ENCODE results near the gene SLC9A5.

SLC9A5 gene

DNA sequence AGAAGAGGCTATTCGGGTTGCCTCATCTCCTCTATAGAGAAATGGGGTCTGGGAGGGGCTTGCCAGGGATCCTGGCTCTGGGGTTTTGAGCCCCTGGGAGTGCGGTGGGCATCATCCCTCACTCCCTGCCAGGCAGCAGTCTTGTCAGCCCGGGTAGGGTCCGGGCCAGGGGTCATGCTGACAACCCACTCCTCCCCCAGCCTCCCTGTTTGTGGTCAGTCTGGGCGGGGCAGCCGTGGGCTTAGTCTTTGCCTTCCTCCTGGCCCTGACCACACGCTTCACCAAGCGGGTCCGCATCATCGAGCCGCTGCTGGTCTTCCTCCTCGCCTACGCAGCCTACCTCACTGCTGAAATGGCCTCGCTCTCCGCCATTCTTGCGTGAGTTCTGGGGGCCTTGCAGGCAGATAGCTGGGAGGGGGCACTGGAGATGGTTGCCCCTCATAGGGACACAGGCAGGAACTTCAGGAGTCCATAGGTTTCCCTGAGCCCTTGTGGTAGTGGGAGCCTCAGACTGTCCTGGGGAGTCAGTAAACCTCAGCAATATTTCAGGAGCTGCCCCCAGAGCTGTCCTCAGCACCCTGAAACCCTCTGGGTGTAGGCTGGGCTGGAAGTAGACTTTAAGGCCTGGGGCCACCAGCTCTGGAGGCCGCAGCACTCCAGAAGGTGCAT, 6.9 kb downstream of the SLC9A5 start:
- no peak for DNase-seq (ENCODE audit: low read depth, low spot score)

DNA sequence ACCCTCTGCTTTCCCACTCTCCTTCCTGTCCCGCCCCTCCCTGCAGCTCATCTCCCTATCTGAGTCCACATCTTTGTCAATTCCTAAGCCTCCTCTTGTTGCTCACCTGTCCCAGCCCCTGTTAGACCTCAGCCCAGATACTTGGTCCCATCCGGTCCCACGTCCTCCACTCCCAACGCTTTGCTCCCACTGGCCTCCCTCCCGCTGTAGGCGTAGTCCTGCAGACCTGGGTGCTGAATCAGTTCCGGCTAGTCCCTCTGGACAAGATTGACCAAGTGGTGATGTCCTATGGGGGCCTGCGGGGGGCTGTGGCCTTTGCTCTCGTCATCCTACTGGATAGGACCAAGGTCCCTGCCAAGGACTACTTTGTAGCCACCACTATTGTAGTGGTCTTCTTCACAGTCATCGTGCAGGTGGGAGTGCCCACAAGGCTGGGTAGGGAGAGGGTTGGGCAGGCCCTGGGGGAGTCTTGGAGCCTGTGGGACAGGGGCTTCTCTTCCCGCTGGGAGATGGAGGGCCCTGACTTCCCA, 8.0 kb downstream of the SLC9A5 start:
- no peak for DNase-seq (ENCODE audit: low read depth, low spot score)

DNA sequence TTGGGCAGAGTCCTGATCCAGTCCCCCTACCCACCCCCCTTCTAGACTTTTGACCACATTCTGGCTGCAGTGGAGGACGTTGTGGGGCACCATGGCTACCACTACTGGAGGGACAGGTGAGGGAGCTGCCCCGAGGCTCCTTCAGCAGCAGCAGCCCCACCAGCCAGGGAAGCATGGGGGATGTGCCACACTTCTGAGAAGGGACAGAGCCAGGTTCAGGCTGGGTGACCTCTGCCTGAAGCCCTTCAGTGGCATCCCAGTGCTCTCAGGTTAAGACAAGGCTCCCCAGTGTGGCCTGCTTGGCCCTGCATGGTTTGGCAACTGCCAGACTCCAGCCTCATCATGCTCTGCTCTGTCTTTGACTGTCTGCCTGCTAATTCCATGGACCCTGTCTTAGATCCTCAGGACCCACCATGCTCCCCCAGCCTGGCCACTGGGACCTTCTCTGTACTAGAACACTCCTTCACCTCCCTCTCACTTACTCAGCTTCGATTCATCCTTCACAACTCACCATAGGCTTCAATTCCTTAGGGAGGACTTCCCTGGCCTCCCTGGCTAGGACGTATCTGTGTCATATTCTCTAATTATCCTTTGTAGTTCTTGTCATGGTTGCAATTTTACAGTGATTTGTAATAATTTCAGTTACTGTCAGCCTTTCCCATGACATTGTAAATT, 8.8 kb downstream of the SLC9A5 start:
- DNase-seq (ENCODE audit: low read depth, low spot score) = no peak

DNA sequence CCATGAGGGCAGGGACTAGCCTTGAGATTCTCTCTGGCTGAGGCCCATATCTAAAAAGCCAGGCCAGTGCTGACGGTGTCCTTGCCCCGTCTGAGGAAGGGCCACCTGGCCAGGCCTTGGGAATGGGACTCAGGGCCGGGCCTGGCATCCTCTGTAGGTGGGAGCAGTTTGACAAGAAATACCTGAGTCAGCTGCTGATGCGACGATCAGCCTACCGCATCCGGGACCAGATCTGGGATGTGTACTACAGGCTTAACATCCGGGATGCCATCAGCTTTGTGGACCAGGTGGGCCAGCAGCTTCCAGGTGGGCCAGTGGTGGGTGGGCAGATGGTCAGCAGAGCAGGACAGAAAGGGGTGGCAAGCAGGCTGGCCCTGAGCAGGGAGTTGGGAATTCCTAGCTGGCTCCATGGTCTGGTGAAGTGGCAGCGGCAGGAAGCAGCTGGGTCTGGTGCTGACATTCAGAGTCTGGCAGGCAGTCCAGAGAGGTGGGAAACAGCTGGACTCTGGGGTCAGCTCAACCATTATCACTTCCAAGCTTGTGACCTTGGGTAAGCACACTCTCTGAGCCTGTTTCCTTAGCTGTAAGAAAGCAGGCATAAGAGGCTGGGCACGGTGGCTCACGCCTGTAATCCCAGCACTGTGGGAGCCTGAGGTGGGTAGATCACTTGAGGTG, 9.5 kb downstream of the SLC9A5 start:
- no peak for DNase-seq (ENCODE audit: low read depth, low spot score)

DNA sequence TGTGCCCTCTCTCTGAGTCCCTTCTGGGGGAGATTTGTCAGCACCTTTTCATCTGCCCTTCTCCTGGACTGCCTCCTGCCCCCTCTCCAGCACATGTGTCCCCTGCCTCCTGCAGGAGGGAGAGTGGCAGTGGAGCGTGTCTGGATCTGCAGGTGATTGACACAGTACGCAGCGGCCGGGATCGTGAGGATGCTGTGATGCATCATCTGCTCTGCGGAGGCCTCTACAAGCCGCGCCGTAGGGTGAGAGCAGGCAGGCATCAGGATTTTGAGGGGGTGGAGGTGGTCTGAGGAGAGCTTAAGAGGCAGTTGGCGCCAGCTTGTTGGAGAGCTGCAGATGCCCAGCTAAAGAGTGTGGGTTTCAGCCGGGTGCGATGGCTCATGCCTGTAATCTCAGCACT, 10.9 kb downstream of the SLC9A5 start:
- DNase-seq (ENCODE audit: low read depth, low spot score) = no peak

DNA sequence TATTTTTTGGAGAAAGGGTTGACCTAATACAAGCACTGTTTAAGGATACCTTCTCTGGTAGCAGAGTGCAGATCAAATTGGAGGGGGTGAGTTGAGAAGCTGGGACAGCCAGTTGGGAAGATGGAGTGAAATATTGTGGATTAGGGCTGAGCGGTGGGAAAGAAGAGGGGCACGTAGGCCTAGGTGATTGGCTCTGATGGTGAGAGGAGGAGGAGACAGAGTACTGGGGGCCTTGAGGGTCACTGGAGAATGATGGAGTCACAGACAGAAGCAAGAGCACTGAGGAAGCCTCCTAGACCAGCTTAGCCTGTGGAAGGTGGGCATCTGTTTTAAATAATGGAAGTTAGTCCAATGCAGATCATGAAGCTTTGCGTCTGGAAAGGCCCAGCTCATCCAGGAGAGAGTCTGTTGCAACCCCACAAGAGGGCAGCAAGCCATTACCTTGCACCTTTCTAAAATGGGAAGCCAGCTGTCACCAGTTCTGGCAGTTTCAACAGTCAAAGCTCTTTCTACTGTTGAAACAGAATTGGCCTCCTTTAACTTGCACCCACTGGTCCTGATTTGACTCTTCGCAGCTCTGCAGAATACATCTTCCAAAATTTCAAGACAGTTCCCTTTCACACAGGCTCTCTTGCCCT, 11.8 kb downstream of the SLC9A5 start:
- DNase-seq (ENCODE audit: low read depth, low spot score) = no peak

DNA sequence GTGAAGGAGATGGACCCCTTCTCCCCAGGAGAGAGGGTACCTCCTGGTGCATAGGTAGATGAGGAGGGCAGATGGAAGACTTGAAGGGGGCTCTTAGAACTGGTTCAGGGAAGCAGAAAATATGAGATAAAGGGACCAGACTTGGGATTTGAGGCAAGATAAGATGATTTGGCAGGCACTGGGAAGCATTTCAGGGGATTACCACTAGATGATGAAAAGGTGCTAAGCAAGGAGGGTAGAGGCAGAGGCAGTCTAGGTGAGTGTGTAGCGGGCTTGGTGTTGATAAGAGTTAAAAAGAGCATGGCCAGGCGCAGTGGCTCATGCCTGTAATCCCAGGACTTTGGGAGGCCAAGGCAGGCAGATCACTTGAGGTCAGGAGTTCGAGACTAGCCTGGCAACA, 14.4 kb downstream of the SLC9A5 start:
- DNase-seq (ENCODE audit: low read depth, low spot score) = no peak

DNA sequence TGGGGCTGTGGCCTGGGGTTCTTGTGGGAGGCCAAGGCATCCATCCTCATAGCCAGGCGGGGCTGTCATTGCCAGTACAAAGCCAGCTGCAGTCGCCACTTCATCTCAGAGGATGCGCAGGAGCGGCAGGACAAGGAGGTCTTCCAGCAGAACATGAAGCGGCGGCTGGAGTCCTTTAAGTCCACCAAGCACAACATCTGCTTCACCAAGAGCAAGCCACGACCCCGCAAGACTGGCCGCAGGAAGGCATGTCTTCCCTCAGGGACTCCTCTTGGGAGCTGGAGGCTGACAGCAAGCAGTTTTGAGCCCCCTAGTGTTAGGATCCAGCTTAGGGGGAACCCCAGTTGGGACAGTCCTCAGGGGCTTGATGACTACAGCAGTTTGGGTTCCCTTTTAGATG, 15.5 kb downstream of the SLC9A5 start:
- no peak for DNase-seq (ENCODE audit: low read depth, low spot score)

DNA sequence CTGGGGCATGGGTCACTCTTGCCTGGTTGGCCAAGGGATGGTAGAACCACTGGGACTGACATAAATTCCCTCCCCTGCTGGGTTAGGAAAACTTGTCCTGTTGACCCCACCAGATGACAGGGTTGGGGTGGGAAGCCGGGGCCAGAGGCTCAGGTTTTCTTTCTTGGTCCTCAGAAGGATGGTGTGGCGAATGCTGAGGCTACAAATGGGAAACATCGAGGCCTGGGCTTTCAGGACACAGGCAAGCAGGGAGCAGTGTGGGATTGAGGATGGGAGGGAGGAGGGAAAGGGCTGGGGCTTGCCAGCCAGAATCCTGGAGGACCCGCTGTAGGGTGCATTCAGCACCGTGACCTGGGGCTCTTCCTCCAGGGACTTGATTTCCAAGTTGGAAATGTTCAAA, 16.1 kb downstream of the SLC9A5 start:
- no peak for DNase-seq (ENCODE audit: low read depth, low spot score)

DNA sequence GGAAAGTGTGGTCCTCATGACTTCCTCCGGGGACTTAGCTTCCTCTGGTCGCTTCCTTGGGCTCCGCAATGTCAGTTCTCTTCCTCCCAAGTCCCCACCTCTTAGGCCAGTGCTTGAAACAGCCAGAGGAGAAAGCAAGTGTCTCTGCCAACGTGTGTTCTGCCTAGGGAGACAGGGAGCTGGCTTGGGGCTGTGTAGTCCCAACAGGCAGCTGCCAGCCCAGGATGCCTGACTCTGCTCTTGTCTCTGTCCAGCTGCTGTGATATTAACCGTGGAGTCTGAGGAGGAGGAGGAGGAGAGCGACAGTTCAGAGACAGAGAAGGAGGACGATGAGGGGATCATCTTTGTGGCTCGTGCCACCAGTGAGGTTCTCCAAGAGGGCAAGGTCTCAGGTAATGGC, 17.1 kb downstream of the SLC9A5 start:
- no peak for DNase-seq (ENCODE audit: low read depth, low spot score)

DNA sequence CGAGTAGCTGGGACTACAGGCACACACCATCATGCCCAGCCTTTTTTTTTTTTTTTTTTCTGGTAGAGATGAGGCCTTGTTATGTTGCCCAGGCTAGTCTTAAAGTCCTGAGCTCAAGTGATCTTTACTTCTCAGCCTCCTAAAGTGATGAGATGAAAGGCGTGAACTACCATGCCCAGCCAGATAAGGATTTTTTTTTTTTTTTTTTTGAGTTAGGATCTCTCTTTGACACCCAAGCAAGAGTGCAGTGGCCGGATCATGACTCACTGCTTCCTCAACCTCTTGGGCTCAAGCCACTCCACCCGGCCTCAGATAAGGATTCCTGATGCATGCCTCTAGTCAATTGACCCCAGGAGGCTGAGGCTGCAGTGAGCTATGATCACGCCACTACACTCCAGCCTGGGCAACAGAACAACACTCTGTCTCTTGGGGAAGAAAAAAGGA, 19.4 kb downstream of the SLC9A5 start:
- DNase-seq (ENCODE audit: low read depth, low spot score) = no peak

DNA sequence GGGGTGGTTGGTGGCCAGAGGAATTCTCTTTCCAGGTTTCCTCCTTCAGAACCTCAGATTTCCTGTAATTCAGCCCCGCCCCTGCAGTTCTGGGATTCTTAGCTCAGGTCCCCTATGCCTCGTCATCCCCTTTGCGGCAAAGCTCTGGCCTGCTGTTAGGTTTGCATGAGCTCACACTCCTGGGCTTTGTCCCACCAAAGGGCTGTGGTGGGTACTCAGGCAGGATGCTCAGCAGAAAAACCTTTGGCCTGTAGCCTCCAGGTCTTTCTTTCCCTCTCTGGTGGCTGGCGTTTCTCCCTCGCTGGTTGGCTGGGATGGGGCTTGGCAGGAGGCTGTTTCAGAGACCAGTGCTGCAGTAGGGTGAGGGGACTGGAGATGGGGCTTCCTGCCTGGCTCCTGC, 21.0 kb downstream of the SLC9A5 start:
- no peak for DNase-seq (ENCODE audit: low read depth, low spot score)

DNA sequence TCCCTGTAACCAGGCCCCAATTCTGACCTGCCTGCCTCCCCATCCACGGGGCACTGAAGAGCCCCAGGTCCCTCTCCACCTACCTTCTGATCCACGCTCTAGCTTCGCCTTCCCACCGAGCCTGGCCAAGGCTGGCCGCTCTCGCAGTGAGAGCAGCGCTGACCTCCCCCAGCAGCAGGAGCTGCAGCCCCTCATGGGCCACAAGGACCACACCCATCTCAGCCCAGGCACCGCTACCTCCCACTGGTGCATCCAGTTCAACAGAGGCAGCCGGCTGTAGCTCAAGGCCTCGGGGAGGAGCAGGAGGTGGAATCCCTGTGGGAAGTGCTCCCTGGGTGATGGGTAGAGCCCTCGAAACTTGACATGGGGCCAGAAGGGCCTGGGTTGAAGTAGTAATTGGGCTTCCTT, 22.2 kb downstream of the SLC9A5 start:
- DNase-seq (ENCODE audit: low read depth, low spot score) = no peak

DNA sequence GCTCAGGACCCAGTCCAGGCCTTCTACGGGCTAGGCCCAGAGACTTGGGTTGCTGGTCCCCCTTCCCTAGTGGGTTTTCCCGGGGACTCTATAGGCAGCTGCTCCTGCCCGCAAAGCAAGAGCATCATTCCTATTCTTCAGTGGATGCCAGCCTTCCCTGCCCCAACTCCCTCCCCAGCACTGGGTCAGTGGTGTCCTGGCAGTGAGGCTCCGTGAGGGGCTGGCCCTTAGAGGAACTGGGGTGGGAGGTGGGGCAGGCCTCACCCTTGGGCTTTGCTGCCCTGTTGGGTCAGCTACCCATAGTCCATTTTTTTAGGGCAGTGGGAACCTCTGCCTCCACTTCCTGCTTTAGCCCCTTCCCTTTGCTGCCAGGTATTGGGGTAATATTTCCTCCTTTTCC, 22.7 kb downstream of the SLC9A5 start:
- no peak for DNase-seq (ENCODE audit: low read depth, low spot score)

DNA sequence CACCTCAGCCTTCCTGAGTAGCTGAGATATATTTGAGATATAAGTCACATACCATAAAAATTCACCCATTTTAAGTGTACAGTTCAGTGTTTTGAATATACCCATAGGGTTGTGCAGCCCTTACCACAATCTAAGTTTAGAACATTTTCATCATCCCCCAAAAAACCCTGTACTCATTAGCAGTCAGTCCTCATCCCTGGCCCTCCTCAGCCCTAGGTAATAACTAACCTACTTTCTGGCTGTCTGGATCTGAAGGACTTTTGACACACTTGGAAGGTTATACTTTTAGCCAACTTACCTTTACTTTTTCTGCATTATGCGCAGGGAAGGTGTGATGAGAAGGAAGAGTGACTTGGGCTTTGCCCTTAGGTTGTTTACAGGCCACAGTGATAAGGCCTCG, 26.5 kb downstream of the SLC9A5 start:
- no peak for DNase-seq (ENCODE audit: low read depth, low spot score)

DNA sequence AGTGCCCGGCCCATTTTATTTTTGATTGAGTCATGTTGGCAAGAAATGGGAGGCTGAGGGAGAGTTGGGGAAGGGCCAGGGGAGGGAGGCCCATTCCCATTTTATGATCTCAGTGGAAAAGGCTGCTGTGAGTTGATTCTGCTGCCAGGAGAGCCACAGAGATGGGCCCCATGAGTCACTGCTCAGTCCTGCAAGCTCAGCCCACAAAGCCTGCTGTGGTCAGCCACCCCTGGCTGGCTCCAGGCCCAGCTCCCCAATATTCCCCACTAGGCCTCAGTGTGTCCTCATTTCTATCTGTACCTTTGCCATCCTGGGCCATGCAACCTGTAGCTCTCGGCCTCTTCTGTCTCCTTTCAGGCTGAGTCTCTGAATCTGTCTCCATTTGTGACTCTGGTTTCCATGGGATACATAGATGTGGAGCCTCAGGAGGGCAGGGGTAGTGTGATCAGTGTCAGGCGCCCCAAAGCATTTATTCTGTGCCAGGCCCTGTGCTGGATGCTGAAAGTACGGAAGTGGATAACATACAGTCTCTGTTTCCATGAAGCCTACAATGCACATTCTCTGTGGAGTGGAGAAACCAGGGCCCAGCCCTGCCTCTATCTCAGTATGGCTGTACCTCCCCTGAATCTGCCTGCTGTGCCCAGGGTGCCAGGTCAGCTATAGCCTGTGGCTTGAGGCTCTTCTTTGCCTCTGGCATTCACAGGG, 28.7 kb downstream of the SLC9A5 start:
- DNase-seq (ENCODE audit: low read depth, low spot score) = peak; percentile 85

DNA sequence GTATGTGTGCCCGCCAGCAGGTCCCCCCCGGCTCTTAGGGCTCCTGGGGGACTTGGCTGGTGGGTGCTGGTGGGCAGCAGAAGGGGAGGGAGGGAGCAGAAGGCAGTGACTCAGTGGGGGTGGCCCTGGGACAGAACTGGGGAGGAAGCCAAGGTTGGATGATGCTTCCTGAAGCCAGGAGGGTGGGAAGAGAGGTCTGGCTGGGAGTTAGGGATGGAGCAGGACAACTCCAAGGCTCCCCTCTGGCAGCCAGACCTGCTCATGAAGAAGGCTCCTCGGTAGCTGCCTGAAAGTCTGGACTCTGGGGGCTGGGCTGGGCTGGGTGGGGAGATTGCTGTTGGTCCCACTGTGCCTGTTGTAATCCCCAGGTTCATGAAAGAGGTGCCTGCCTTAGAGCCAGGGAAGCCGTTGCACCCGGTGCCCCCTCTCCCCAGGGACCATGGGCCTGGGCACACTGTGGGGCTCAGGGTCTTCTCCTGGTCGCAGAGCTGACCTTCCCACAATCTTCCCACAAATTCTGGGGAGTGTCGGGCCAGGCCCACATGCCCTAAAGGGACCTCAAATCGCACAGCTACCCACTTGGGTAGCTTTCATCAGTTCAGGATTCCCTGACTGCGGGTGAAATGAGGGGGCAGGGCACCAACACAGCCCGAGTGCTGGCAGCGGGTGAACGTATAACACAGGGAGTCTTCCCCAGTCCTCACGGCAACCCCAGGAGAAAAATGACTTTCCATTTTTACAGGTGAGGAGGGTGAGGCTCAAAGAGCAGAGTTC, 29.4 kb downstream of the SLC9A5 start:
- no peak for DNase-seq (ENCODE audit: low read depth, low spot score)

DNA sequence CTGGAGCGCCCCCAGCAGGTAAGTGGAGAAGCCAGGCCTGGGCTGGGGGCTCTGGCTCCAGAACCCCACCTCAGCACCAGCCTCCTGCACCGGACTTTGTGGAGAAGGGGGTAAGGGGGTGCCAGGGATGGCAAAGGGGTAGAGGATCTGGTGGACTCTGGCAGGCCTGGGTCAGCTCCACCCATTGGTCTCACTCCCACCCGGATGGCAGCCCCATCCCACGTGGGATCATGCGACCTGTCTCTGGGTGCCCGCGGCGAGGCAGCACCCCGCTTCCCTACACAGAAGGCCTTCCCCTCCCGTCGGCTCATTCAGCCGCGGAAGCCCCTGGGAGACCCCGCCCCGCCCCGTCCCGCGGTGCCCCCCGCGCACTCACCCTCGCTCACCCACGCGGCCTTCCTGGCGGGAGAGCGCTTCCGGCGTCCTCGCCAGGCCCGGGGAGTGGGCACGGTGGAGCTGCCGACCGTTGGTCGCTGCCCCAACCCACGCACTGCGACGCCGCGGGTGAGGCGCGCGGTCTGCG, 30.1 kb downstream of the SLC9A5 start:
- DNase-seq (ENCODE audit: low read depth, low spot score) = no peak

DNA sequence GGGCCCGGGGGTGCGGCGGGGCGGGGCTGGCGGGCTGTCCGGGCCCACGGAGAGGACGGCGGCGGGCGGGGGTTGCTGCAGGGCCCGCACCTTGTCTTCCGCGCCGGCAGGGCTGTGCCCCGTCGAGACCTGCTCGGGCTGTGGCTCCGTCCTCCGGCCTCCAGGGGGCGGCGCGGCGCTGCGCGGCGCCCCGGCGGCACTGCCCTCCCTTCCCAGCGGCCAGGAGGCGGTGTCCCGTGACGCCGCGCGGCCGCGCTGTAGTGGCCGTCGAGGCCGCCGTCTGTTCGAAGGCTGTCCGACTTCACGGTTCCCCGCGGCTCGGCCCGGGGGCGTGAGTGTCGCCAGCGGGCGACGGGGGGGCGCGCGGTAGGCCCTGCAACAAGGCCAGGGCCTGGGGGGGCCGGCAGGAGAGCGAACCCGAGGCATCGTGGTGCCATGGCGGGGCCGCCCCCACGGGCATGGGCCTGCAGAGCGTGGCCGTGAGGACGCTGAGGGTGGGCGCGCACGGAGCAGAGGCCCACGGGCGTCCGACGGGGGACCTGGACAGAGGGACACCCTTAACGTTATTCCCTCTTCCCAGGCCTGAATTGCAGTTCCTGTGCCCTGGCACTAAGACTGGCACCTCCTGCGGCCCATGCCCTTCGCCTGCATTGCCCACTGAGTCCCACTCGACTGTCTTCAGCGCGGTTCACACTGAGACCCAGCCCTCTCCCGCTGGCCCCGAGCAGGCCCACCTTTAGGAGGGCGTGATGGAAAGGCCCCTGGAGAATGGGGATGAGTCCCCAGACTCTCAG, 30.7 kb downstream of the SLC9A5 start, which contains the start of gene PLEKHG4:
Gene PLEKHG4 (plus strand): TSS at position 237 of the 794 bp plus-strand sequence. CDS start 513 bp downstream, at position 750.
- DNase-seq (ENCODE audit: low read depth, low spot score) = no peak

Measured in brain pericyte (primary cell).